GM19025 (cell line): Measurements from ENCODE around the gene DHX9.

Experiments used
- ATAC-seq: cut with Tn5 transposase; IDR thresholded peaks from one replicate; pipeline ENCODE4 v1.9.1; 2021; ENCODE audit warnings: mild to moderate bottlenecking, low read depth, moderate library complexity; ENCODE audit not compliant: unreplicated experiment

Gene DHX9

GRCh38 chr1:182835806-182836205 is 3.3 kb upstream of the DHX9 start:
- no peak for ATAC-seq

GRCh38 chr1:182841368-182841988 is 2.3 kb downstream of the DHX9 start:
- no peak for ATAC-seq

GRCh38 chr1:182842265-182842664 is 3.1 kb downstream of the DHX9 start:
- no peak for ATAC-seq

GRCh38 chr1:182845379-182845778 is 6.2 kb downstream of the DHX9 start:
- no peak for ATAC-seq

- no peak for ATAC-seq
These were observed 6.7 kb downstream of the DHX9 start for GRCh38 chr1:182845894-182846293.

GRCh38 chr1:182847105-182847504 is 8.0 kb downstream of the DHX9 start:
- ATAC-seq, result no peak

- ATAC-seq, result no peak
These were observed 9.6 kb downstream of the DHX9 start for GRCh38 chr1:182848736-182849135.

GRCh38 chr1:182850319-182850718 is 11.2 kb downstream of the DHX9 start:
- no peak for ATAC-seq

GRCh38 chr1:182851825-182852224 is 12.7 kb downstream of the DHX9 start:
- no peak for ATAC-seq

GRCh38 chr1:182855911-182856310 is 16.8 kb downstream of the DHX9 start:
- ATAC-seq, result no peak

- no peak for ATAC-seq
These were observed 18.1 kb downstream of the DHX9 start for GRCh38 chr1:182857212-182857611.

GRCh38 chr1:182860658-182861057 is 21.5 kb downstream of the DHX9 start:
- no peak for ATAC-seq

- ATAC-seq, result no peak
These were observed 22.8 kb downstream of the DHX9 start for GRCh38 chr1:182861994-182862393.

- no peak for ATAC-seq
These were observed 23.7 kb downstream of the DHX9 start for GRCh38 chr1:182862827-182863226.

GRCh38 chr1:182863940-182864339 is 24.8 kb downstream of the DHX9 start:
- no peak for ATAC-seq

- ATAC-seq, result no peak
These were observed 28.7 kb downstream of the DHX9 start for GRCh38 chr1:182867861-182868260.

GRCh38 chr1:182869241-182869666 is 30.1 kb downstream of the DHX9 start:
- no peak for ATAC-seq

GRCh38 chr1:182872881-182873280 is 33.7 kb downstream of the DHX9 start:
- ATAC-seq, result no peak

- no peak for ATAC-seq
These were observed 36.7 kb downstream of the DHX9 start for GRCh38 chr1:182875889-182876288.

- no peak for ATAC-seq
These were observed 38.2 kb downstream of the DHX9 start for GRCh38 chr1:182877331-182877730.

- no peak for ATAC-seq
These were observed 38.7 kb downstream of the DHX9 start for GRCh38 chr1:182877842-182878241.

GRCh38 chr1:182884872-182885271 is 45.7 kb downstream of the DHX9 start:
- ATAC-seq, result no peak

GRCh38 chr1:182885591-182885990 is 46.4 kb downstream of the DHX9 start:
- ATAC-seq, result no peak
